Measurements from ENCODE around the gene PTPRM.

DNA sequence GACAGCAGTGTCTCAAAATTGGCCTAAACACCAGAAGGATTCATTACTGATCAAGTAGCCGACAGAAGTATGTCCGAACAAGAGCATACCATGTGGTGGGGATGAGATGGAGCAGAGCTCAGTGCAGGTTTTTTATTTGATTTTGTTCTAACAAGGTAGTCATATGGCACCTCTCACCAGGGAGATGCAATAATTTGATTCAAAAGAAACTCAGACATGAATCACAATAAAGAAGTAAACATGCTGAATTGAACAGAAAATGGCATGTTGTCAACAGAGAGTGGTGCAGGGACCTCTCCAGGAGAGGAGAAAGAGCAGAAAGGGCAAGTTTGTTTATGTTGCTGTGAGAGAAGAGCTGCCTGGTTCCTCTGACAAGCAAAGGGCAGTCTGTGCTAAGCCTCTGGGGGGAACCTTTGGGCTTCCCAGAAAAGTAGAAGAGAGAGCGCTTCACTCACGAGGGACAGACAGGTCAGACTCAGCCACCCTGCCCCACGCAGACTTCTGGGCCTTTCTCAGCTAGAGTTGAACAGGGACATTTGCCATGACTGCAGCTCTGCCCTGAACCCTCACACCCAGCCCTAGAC, 690.8 kb downstream of the PTPRM start:
- TF ChIP-seq, protein P1, sequence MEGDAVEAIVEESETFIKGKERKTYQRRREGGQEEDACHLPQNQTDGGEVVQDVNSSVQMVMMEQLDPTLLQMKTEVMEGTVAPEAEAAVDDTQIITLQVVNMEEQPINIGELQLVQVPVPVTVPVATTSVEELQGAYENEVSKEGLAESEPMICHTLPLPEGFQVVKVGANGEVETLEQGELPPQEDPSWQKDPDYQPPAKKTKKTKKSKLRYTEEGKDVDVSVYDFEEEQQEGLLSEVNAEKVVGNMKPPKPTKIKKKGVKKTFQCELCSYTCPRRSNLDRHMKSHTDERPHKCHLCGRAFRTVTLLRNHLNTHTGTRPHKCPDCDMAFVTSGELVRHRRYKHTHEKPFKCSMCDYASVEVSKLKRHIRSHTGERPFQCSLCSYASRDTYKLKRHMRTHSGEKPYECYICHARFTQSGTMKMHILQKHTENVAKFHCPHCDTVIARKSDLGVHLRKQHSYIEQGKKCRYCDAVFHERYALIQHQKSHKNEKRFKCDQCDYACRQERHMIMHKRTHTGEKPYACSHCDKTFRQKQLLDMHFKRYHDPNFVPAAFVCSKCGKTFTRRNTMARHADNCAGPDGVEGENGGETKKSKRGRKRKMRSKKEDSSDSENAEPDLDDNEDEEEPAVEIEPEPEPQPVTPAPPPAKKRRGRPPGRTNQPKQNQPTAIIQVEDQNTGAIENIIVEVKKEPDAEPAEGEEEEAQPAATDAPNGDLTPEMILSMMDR (IDR thresholded peaks at IDR 0.05) = no peak
- TF ChIP-seq EP300 (IDR thresholded peaks at IDR 0.05; ENCODE audit: low read depth) = no peak
- no peak for TF ChIP-seq POLR2AphosphoS5 (IDR thresholded peaks at IDR 0.05)
- TF ChIP-seq POLR2A (IDR thresholded peaks at IDR 0.05) = no peak
